A549 (cell line): ENCODE results near the gene PITPNM3. TPM values are rescaled to one million over a fixed set of nuclear protein-coding genes. Genes with fewer than 3 reads are reported as not detected.

Experiments
- ATAC-seq, 2 experiments: fragments of 200-7000 bp in 1 of 2; fragments of >200 bp in 1 of 2; cut with Nextera tagmentation in 1 of 2; cut with Tn5 transposase in 1 of 2; 3 replicates each; pipeline versions ENCODE4 v1.8.0 to v1.9.1; 2018 to 2020; ENCODE audit warnings: mild to moderate bottlenecking in 1 of 2, moderate library complexity in 1 of 2
- CTCF ChIA-PET: fragments of 300-600 bp; sonication (Branson Sonifier 250); formaldehyde crosslinking; extraction: SDS; loops from one replicate; lab custom pipeline; 2021; ENCODE audit warnings: antibody characterized with exemption, inconsistent platforms; lab: Yijun Ruan, JAX
- POLR2A ChIA-PET: fragments of 350-600 bp; formaldehyde crosslinking; extraction: SDS; loops from one replicate; lab custom pipeline; 2021; ENCODE audit warnings: antibody characterized with exemption, inconsistent platforms; lab: Yijun Ruan, JAX
- DNase-seq, 2 experiments: peaks; one replicate each; pipeline versions ENCODE4 v3.0.0 to v3.0.0-alpha.2; 2011 to 2016; ENCODE audit warnings: low read depth in 1 of 2, low spot score in 1 of 2
- FAIRE-seq: peaks from 2 replicates; lab custom pipeline; 2011; peaks lifted over from hg19 to GRCh38; lab: Jason Lieb, UNC
- H3K27ac ChIP-seq, 2 experiments: fragments of >200 bp; sonication (Bioruptor Twin); formaldehyde crosslinking; 3 replicates each; pipeline ENCODE4 v1.5.1; 2016 to 2017
- H3K4me1 ChIP-seq: fragments of >200 bp; sonication (Bioruptor Twin); formaldehyde crosslinking; 3 replicates; pipeline ENCODE4 v1.6.1; 2016
- H3K4me2 ChIP-seq: fragments of >200 bp; sonication (Bioruptor Twin); formaldehyde crosslinking; 3 replicates; pipeline ENCODE4 v1.6.1; 2016
- H3K4me3 ChIP-seq: fragments of >200 bp; sonication (Bioruptor Twin); formaldehyde crosslinking; 3 replicates; pipeline ENCODE4 v1.5.1; 2016
- H3K9me3 ChIP-seq: fragments of >200 bp; sonication (Bioruptor Twin); formaldehyde crosslinking; 3 replicates; pipeline ENCODE4 v1.6.1; 2016
- BHLHE40 ChIP-seq: IDR thresholded peaks from 2 replicates; pipeline ENCODE4 v1.6.1; 2012; ENCODE audit warnings: low read depth, low read length, inconsistent platforms
- CBX2 ChIP-seq: fragments of 200-600 bp; sonication (generic); IDR thresholded peaks from 2 replicates; pipeline ENCODE4 v1.6.1; 2016; ENCODE audit warnings: low read depth, mild to moderate bottlenecking, borderline replicate concordance
- CHD4 ChIP-seq: fragments of 200-600 bp; sonication (generic); IDR thresholded peaks from 2 replicates; pipeline ENCODE4 v1.6.1; 2016; ENCODE audit warnings: antibody characterized with exemption, mild to moderate bottlenecking, borderline replicate concordance
- HEYL ChIP-seq: fragments of 250-450 bp; sonication (Bioruptor Pico); IDR thresholded peaks from 2 replicates; pipeline ENCODE4 v1.8.0; 2021; ENCODE audit warnings: mild to moderate bottlenecking, moderate library complexity
- NPAS2 ChIP-seq: fragments of 250-450 bp; sonication (Bioruptor Pico); IDR thresholded peaks from 2 replicates; pipeline ENCODE4 v1.8.0; 2022; ENCODE audit warnings: mild to moderate bottlenecking, moderate library complexity, borderline replicate concordance
- NR3C1 ChIP-seq: fragments of >200 bp; sonication (Bioruptor Twin); formaldehyde crosslinking; IDR thresholded peaks from 3 replicates; pipeline ENCODE4 v1.6.1; 2017
- POLR2A ChIP-seq: IDR thresholded peaks from 2 replicates; pipeline ENCODE4 v1.6.1; 2012; ENCODE audit warnings: mild to moderate bottlenecking, low read length
- RARB ChIP-seq: fragments of 250-450 bp; sonication (Bioruptor Pico); IDR thresholded peaks from 2 replicates; pipeline ENCODE4 v1.8.0; 2021; ENCODE audit warnings: mild to moderate bottlenecking, moderate library complexity
- SMC3 ChIP-seq: fragments of >200 bp; sonication (Bioruptor Twin); formaldehyde crosslinking; IDR thresholded peaks from 3 replicates; pipeline ENCODE4 v1.6.1; 2018; ENCODE audit warnings: inconsistent platforms
- SREBF2 ChIP-seq: fragments of 450-650 bp; IDR thresholded peaks from 2 replicates; pipeline ENCODE4 v1.6.1; 2014; ENCODE audit warnings: mild to moderate bottlenecking, moderate library complexity
- TFCP2L1 ChIP-seq: fragments of 250-450 bp; sonication (Bioruptor Pico); IDR thresholded peaks from 2 replicates; pipeline ENCODE4 v1.5.0; 2021; ENCODE audit warnings: mild to moderate bottlenecking
- WGBS: methylation state at CpG from one replicate; pipeline ENCODE4 v1.1.6; 2017; ENCODE audit errors: missing lambda C conversion rate; 5-methylcytosine and 5-hydroxymethylcytosine counted together
- polyA plus RNA-seq, 4 experiments: library from polyadenylated mRNA; depleted of rRNA in 3 of 4; stranded (reverse); fragments of >200 nt; fragmentation: RNase III in 1 of 4; extraction: RNeasy Plus Mini Kit Qiagen cat#74134 plus additional on column Dnase treatment in 1 of 4; gene quantifications; 2 replicates in 3 of 4; 3 replicates in 1 of 4; pipeline ENCODE4 v1.2.3, GENCODE V29; 2011 to 2017
- TF ChIP-seq, protein P1 (sequence below): fragments of >200 bp; sonication (Bioruptor Twin); formaldehyde crosslinking; IDR thresholded peaks from 3 replicates; pipeline ENCODE4 v1.6.1; 2016
- TF ChIP-seq, protein P2 (sequence below): IDR thresholded peaks from 2 replicates; pipeline ENCODE4 v1.6.1; 2012; ENCODE audit warnings: low read depth, borderline replicate concordance
- TF ChIP-seq, protein P3 (sequence below): fragments of 250-450 bp; sonication (Bioruptor Pico); IDR thresholded peaks from 2 replicates; pipeline ENCODE4 v1.5.0; 2020; ENCODE audit warnings: low read depth, mild to moderate bottlenecking, moderate library complexity
- TF ChIP-seq, protein P4 (sequence below): fragments of >200 bp; sonication (Bioruptor Twin); formaldehyde crosslinking; IDR thresholded peaks from 3 replicates; pipeline ENCODE4 v1.5.1; 2016
- TF ChIP-seq, protein P5 (sequence below): fragments of >200 bp; sonication (Bioruptor Twin); formaldehyde crosslinking; IDR thresholded peaks from 2 replicates; pipeline ENCODE4 v1.6.1; 2016

The PITPNM3 gene
- polyA plus RNA-seq, 2 of the 4 experiments (the other 2 are of a cell fraction): 0.80 to 2.2 TPM

DNA sequence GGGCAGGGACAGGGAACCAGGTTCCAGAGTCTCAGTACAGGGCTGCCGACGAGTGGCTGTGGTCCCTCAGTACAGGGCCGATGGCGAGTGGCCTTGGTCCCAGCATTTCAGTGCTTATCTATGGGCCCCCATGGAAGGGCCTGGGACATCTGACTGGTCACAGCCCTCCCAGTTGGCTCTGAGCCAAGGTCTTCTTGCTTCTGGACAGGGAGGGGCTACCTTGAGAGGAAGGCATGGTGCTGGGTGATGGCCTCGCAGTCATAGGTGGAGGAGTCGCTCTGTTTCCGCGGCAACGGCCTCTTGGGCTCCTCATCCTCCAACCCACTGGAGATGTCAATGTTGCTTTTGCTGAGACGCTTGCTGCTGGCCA is 79.6 kb downstream of the PITPNM3 start:
- Histone ChIP-seq H3K9me3 (no peaks in the 10 kb centered on the region), H3K4me2 (no peak overlapping the region), H3K27ac (no peak overlapping the region), H3K4me3 (no peak overlapping the region), H3K4me1 (peaks cover 13% of the 10 kb centered on the region)
- 91% methylated on average over 9 of the region's 10 CpGs for WGBS
- POLR2A ChIA-PET: no interaction called here
- DNase-seq: no peak
- TF ChIP-seq CHD4: no peak
- no peak for TF ChIP-seq SREBF2
- no peak for TF ChIP-seq CBX2
- no peak for TF ChIP-seq TFCP2L1 (CRISPR knock-in tag)
- no peak for TF ChIP-seq HEYL (CRISPR knock-in tag)
- TF ChIP-seq NR3C1: no peak
- TF ChIP-seq, protein P1, sequence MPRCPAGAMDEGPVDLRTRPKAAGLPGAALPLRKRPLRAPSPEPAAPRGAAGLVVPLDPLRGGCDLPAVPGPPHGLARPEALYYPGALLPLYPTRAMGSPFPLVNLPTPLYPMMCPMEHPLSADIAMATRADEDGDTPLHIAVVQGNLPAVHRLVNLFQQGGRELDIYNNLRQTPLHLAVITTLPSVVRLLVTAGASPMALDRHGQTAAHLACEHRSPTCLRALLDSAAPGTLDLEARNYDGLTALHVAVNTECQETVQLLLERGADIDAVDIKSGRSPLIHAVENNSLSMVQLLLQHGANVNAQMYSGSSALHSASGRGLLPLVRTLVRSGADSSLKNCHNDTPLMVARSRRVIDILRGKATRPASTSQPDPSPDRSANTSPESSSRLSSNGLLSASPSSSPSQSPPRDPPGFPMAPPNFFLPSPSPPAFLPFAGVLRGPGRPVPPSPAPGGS: no peak
- TF ChIP-seq SMC3: no peak
- TF ChIP-seq, protein P2, sequence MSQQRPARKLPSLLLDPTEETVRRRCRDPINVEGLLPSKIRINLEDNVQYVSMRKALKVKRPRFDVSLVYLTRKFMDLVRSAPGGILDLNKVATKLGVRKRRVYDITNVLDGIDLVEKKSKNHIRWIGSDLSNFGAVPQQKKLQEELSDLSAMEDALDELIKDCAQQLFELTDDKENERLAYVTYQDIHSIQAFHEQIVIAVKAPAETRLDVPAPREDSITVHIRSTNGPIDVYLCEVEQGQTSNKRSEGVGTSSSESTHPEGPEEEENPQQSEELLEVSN: no peak
- CTCF ChIA-PET: interaction anchor here (6.5 kb wide), 1 partner anchor 15 kb away, joined by 77 read pairs; no protein-coding TSS in a partner anchor
- no peak for FAIRE-seq
- ATAC-seq: no peak

DNA sequence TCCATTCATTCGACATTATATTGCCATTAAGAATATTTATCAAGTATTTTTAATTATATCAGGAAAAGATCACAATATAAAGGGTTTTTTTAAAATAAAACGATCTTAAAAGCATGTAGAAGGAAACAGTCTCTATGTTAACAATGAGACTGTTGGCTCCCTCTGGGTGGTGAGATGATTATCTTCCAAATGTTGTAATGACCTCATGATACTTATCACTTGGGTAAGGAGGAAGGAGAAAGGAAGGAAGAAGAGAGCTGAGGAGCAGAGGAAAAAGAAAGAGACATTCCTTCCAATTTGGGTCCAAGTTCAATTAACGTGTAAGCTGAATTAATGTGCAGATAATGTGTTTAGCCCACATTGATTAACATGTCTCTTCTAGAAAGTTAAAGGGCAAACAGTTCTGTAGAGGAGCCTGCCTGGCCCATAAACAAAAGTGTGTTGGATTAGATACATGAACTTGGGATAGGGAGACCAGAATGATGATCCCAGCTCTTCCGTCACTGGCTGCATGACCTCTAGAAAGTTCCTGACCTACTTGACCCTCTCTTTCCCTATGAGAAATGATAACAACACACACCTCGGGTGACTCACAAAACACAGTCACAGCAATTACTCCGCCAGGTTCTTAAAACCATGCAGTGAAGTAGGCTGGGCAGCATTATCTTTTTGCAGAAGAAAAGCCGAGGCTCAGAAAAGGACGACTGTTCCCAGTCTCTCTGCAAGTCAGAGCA is 80.1 kb downstream of the PITPNM3 start:
- POLR2A ChIA-PET: no interaction called here
- ATAC-seq (no peak), FAIRE-seq (peak; percentile 68), DNase-seq (no peak)
- Histone ChIP-seq H3K4me2 (no peak overlapping the region), H3K9me3 (no peaks in the 10 kb centered on the region), H3K4me3 (no peak overlapping the region)
- 63% methylated on average over 8 of the region's 8 CpGs for WGBS
- CTCF ChIA-PET: interaction anchor here (4.8 to 6.9 kb wide), 5 partner anchors 15 to 167 kb away, joined by 42 to 105 read pairs (median 68); partner anchors contain the start of gene TXNDC17
- TF ChIP-seq CHD4 (no peak), NR3C1 (no peak), BHLHE40 (no peak), NPAS2 (CRISPR knock-in tag) (no peak), TFCP2L1 (CRISPR knock-in tag) (no peak), HEYL (CRISPR knock-in tag) (no peak), RARB (CRISPR knock-in tag) (no peak)
- TF ChIP-seq, protein P3, sequence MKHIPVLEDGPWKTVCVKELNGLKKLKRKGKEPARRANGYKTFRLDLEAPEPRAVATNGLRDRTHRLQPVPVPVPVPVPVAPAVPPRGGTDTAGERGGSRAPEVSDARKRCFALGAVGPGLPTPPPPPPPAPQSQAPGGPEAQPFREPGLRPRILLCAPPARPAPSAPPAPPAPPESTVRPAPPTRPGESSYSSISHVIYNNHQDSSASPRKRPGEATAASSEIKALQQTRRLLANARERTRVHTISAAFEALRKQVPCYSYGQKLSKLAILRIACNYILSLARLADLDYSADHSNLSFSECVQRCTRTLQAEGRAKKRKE (CRISPR knock-in tag): no peak
- TF ChIP-seq, protein P4, sequence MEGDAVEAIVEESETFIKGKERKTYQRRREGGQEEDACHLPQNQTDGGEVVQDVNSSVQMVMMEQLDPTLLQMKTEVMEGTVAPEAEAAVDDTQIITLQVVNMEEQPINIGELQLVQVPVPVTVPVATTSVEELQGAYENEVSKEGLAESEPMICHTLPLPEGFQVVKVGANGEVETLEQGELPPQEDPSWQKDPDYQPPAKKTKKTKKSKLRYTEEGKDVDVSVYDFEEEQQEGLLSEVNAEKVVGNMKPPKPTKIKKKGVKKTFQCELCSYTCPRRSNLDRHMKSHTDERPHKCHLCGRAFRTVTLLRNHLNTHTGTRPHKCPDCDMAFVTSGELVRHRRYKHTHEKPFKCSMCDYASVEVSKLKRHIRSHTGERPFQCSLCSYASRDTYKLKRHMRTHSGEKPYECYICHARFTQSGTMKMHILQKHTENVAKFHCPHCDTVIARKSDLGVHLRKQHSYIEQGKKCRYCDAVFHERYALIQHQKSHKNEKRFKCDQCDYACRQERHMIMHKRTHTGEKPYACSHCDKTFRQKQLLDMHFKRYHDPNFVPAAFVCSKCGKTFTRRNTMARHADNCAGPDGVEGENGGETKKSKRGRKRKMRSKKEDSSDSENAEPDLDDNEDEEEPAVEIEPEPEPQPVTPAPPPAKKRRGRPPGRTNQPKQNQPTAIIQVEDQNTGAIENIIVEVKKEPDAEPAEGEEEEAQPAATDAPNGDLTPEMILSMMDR: no peak
- TF ChIP-seq, all 56 proteins: peak for 0
- no peak overlapping the region for H3K27ac ChIP-seq
- peaks cover 18% of the 10 kb centered on the region for H3K4me1 ChIP-seq

DNA sequence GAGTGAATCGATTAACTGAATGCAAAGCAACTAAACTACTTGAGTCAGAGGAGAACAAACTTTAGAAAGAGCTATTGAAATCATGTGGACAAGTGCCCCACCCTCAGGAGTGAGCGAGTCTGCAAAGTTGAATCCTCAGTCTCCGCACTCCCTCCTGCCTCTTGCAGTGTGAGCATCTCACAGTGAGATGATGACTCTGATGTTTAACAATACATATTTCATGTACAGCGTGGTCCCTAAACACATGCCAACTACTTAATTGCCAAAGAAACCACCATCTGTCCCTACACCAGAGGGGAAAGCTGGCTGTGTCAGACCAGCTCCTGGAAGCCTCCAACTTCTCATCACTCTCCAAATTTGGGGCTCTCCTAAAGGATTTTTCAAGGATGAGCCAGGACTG is 80.9 kb downstream of the PITPNM3 start:
- Histone ChIP-seq H3K4me1 (peaks cover 24% of the 10 kb centered on the region), H3K4me2 (no peak overlapping the region), H3K27ac (no peak overlapping the region), H3K9me3 (no peaks in the 10 kb centered on the region), H3K4me3 (no peak overlapping the region)
- 67% methylated on average over 4 of the region's 4 CpGs for WGBS
- ATAC-seq (no peak), DNase-seq (no peak), FAIRE-seq (no peak)
- CTCF ChIA-PET: interaction anchor here (0.9 to 6.9 kb wide), 14 partner anchors 10 to 529 kb away, joined by 3 to 105 read pairs (median 37); partner anchors contain the start of gene TXNDC17
- POLR2A ChIA-PET: no interaction called here
- TF ChIP-seq POLR2A: no peak
- TF ChIP-seq, protein P1: no peak
- TF ChIP-seq, protein P5, sequence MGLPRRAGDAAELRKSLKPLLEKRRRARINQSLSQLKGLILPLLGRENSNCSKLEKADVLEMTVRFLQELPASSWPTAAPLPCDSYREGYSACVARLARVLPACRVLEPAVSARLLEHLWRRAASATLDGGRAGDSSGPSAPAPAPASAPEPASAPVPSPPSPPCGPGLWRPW: no peak
